Prostate gland (tissue), 2 donors: Measurements from ENCODE around the gene VSIG10L.

Source experiments
- POLR2A ChIP-seq: fragments of 450-650 bp; IDR thresholded peaks from one replicate; pipeline ENCODE4 v1.6.1; 2016; ENCODE audit warnings: antibody characterized with exemption, mild to moderate bottlenecking
- TF ChIP-seq, protein P1 (sequence below), 4 experiments: fragments of 200-600 bp in 2 of 4; fragments of 450-650 bp in 2 of 4; sonication (generic) in 2 of 4; IDR thresholded peaks; 1 replicate in 3 of 4; 2 replicates in 1 of 4; pipeline ENCODE4 v1.5.1; 2016 to 2019; ENCODE audit warnings: antibody characterized with exemption in 4 of 4, mild to moderate bottlenecking in 2 of 4, moderate library complexity in 2 of 4

DNA sequence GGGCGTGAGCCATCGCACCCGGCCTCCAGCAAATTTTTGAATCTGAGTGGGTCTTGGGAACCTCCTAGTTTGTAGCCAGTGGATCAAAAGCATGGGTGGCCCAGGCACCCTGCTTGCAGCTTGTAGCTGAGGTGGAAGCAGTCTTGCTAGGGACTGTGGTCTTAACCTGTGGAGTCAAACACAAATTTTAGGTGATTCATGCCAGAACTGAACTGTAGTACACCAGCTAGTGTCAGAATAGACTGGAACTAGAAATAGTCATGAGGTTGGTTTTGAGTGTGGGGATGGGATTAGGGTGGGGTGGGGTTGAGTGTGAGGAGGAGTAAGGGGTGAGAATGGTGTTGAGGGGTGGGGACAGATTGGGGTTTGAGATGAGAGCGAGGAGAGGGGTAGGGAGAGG is 40.1 kb upstream of the VSIG10L start:
- TF ChIP-seq, protein P1, sequence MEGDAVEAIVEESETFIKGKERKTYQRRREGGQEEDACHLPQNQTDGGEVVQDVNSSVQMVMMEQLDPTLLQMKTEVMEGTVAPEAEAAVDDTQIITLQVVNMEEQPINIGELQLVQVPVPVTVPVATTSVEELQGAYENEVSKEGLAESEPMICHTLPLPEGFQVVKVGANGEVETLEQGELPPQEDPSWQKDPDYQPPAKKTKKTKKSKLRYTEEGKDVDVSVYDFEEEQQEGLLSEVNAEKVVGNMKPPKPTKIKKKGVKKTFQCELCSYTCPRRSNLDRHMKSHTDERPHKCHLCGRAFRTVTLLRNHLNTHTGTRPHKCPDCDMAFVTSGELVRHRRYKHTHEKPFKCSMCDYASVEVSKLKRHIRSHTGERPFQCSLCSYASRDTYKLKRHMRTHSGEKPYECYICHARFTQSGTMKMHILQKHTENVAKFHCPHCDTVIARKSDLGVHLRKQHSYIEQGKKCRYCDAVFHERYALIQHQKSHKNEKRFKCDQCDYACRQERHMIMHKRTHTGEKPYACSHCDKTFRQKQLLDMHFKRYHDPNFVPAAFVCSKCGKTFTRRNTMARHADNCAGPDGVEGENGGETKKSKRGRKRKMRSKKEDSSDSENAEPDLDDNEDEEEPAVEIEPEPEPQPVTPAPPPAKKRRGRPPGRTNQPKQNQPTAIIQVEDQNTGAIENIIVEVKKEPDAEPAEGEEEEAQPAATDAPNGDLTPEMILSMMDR (IDR thresholded peaks at IDR 0.05): no peak
- TF ChIP-seq POLR2A: no peak
